GM12875 (cell line): ENCODE data around the gene TOP2B.

Experiments used
- H3K4me3 ChIP-seq: one replicate; pipeline ENCODE4 v1.5.1; 2011; ENCODE audit warnings: low read depth, low read length, control low read depth
- TF ChIP-seq, protein P1 (sequence below): IDR thresholded peaks from 2 replicates; pipeline ENCODE4 v1.5.1; 2011; ENCODE audit warnings: low read depth, mild to moderate bottlenecking, control low read depth, inconsistent platforms, low read length, moderate library complexity, borderline replicate concordance; ENCODE audit not compliant: insufficient read depth

The TOP2B gene

GRCh38 chr3:25588441-25589103, 76.1 kb downstream of the TOP2B start:
- no peak overlapping the region for H3K4me3 ChIP-seq
- TF ChIP-seq, protein P1, sequence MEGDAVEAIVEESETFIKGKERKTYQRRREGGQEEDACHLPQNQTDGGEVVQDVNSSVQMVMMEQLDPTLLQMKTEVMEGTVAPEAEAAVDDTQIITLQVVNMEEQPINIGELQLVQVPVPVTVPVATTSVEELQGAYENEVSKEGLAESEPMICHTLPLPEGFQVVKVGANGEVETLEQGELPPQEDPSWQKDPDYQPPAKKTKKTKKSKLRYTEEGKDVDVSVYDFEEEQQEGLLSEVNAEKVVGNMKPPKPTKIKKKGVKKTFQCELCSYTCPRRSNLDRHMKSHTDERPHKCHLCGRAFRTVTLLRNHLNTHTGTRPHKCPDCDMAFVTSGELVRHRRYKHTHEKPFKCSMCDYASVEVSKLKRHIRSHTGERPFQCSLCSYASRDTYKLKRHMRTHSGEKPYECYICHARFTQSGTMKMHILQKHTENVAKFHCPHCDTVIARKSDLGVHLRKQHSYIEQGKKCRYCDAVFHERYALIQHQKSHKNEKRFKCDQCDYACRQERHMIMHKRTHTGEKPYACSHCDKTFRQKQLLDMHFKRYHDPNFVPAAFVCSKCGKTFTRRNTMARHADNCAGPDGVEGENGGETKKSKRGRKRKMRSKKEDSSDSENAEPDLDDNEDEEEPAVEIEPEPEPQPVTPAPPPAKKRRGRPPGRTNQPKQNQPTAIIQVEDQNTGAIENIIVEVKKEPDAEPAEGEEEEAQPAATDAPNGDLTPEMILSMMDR, result no peak

DNA sequence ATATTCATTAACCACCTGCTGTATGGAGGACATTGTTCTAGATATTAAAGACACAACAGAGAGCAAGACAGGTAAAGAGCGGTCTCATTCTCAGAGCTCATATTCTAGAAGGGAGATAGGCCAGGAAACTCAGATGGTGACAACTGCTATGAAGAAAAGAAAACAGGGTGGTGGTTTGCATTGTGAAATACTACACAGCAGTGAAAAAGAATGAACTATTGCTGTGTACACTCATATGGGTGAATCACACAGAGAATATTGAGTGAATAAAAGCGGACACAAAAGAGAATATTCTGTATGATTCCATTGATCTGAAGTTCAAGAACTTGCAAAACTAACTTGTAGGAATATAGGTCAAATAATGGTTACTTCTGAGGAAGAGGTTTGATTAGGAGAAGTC, 76.7 kb downstream of the TOP2B start:
- TF ChIP-seq, protein P1, result no peak
- H3K4me3 ChIP-seq, result no peak overlapping the region

DNA sequence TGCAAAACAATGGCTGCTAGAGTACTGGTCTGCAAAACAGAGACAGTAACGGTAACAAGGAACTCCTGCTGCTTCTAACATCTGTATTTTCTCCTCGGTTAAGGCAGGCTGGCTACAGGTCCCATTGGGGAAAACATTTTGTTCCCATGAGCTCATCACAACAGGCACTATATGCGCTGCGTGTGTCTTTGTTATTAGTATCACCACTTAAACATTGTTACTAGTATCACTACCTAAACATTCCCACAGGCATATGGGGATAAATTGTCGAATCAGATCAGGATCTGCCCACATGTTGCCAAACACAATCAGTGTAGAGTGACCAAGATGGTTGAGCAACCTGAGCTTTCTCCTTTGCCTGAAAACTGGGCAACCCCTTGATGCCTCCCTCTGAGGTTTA, 77.2 kb downstream of the TOP2B start:
- H3K4me3 ChIP-seq, result no peak overlapping the region
- TF ChIP-seq, protein P1, result no peak

- H3K4me3 ChIP-seq, result no peak overlapping the region
- TF ChIP-seq, protein P1, result no peak
Measured at GRCh38 chr3:25587094-25587493, 77.6 kb downstream of the TOP2B start.

DNA sequence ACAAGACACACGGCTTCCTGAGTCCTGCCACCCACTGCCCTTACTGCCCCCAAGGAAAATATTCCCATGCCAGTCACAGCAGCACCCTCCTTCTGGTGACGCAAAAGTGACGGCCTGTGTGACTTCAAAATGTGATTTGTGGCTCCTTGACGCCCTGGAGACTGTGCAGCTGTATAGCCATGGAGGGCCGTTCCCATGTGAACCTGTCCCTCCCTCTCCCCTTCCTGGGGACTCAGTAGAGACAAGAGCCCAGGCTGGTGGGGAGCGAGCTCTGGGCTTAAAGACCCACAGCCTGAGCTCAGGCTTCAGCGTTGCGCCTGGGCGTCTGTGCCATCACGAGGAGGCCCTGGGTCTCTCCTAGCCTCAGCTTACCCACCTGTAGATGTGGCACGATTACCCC, 78.2 kb downstream of the TOP2B start:
- no peak overlapping the region for H3K4me3 ChIP-seq
- TF ChIP-seq, protein P1, result no peak

DNA sequence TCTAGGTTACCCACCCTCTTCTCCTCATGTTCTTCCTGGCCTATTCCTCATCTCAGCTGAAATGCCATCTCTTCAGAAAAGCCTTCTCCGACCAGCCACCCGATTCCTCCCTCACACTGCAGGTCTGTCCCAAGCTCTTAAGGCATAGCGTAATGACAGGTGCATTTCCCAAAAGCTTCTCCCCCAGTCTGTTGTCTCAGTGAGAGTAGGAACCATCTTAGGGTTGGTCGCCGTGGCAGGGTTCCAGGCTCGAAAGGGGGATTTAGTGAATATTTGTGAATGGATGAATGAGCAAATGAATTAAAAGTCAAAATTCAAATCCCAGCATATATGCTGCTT, 78.6 kb downstream of the TOP2B start:
- TF ChIP-seq, protein P1, result no peak
- H3K4me3 ChIP-seq, result no peak overlapping the region

DNA sequence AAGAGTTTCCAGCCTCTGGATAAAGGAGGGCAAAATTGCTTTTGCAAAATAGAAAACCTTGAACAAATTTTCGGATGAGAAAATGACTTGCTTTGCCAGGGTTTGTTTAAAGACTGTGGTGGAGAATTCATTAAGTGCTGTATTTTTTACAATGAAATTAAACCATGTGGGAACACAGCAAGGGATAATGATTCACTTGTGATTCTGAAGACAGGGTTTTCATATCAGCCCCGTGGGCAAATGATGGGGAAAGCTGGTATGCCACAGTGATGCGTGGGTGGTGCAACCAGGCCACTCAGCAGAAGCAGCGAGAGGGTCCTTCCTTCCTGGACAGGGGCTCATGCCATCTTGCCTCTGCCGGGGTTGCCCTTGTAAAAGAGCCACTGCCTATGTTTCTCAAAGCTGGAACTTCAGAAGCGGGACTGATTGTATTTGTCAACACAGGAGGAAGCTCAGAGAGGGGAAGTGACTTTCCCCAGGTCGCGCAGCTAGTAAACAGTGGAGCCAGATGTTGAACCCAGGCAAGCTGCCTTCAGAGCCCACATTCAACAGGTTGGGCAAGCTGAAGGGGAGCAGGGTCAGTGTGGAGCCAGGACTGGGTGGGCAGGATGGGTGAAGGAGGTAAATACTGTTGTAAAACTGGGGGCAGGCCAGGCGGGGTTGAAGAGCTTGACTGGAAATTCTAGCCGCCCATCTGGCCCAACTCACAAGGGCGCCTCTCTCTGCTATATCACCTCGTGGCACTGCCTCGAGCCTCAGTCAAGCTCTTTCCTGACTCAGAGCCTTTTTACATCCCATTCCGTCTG, 79.1 kb downstream of the TOP2B start:
- H3K4me3 ChIP-seq, result no peak overlapping the region
- TF ChIP-seq, protein P1, result no peak
